Prostate gland (tissue), 2 donors: ENCODE results near the gene ANKRD27. TPM values are rescaled to one million over a fixed set of nuclear protein-coding genes. Genes with fewer than 3 reads are reported as not detected.
A peak's percentile ranks its signal among the peaks of the same experiment; 100 is the strongest.

Experiments used
- DNase-seq: peaks from one replicate; pipeline ENCODE4 v3.0.0-alpha.2; 2019; ENCODE audit warnings: low spot score
- H3K27ac ChIP-seq, 2 donors: fragments of 200-600 bp; sonication (generic); 2 replicates each; pipeline ENCODE4 v1.5.1; 2017 to 2019
- H3K27me3 ChIP-seq: fragments of 200-600 bp; sonication (generic); replicated peaks from 2 replicates; pipeline ENCODE4 v1.5.1; 2019; ENCODE audit not compliant: insufficient read depth
- H3K36me3 ChIP-seq, 2 donors: fragments of 200-600 bp; sonication (generic); 1 replicate in 1 of 2; 2 replicates in 1 of 2; pipeline versions ENCODE4 v1.5.1 to v1.8.1; 2017 to 2019
- H3K4me1 ChIP-seq: fragments of 200-600 bp; sonication (generic); replicated peaks from 2 replicates; pipeline ENCODE4 v1.5.1; 2019
- H3K4me3 ChIP-seq, 2 donors: fragments of 200-600 bp; sonication (generic); 2 replicates each; pipeline ENCODE4 v1.5.1; 2017 to 2019
- H3K9me3 ChIP-seq: fragments of 200-600 bp; sonication (generic); 2 replicates; pipeline ENCODE4 v1.5.1; 2017
- POLR2A ChIP-seq: fragments of 450-650 bp; IDR thresholded peaks from one replicate; pipeline ENCODE4 v1.6.1; 2016; ENCODE audit warnings: antibody characterized with exemption, mild to moderate bottlenecking
- POLR2AphosphoS5 ChIP-seq: sonication (generic); formaldehyde crosslinking; IDR thresholded peaks from one replicate; pipeline ENCODE4 v1.6.1; 2017; ENCODE audit warnings: antibody characterized with exemption
- WGBS: methylation state at CpG from one replicate; pipeline ENCODE4 v1.1.5; 2018; 5-methylcytosine and 5-hydroxymethylcytosine counted together
- intact Hi-C: fragments of 100-400 bp; cut with DNase I; formaldehyde crosslinking; loops from one replicate; pipeline ENCODE4 v1.14.2; 2022
- total RNA-seq, 2 donors: library from RNA; depleted of rRNA; stranded (reverse); fragments of >200 nt; gene quantifications; one replicate each; pipeline ENCODE4 v1.1.0, GENCODE V29; 2016
- TF ChIP-seq, protein P1 (sequence below), 4 experiments: fragments of 200-600 bp in 2 of 4; fragments of 450-650 bp in 2 of 4; sonication (generic) in 2 of 4; IDR thresholded peaks; 1 replicate in 3 of 4; 2 replicates in 1 of 4; pipeline ENCODE4 v1.5.1; 2016 to 2019; ENCODE audit warnings: antibody characterized with exemption in 4 of 4, mild to moderate bottlenecking in 2 of 4, moderate library complexity in 2 of 4

ANKRD27 gene
- total RNA-seq, 2 donors from 2014 or later = 25.7 to 51.4 TPM

- TF ChIP-seq, protein P1, sequence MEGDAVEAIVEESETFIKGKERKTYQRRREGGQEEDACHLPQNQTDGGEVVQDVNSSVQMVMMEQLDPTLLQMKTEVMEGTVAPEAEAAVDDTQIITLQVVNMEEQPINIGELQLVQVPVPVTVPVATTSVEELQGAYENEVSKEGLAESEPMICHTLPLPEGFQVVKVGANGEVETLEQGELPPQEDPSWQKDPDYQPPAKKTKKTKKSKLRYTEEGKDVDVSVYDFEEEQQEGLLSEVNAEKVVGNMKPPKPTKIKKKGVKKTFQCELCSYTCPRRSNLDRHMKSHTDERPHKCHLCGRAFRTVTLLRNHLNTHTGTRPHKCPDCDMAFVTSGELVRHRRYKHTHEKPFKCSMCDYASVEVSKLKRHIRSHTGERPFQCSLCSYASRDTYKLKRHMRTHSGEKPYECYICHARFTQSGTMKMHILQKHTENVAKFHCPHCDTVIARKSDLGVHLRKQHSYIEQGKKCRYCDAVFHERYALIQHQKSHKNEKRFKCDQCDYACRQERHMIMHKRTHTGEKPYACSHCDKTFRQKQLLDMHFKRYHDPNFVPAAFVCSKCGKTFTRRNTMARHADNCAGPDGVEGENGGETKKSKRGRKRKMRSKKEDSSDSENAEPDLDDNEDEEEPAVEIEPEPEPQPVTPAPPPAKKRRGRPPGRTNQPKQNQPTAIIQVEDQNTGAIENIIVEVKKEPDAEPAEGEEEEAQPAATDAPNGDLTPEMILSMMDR (IDR thresholded peaks at IDR 0.05) = no peak
- no peak for TF ChIP-seq POLR2AphosphoS5
- no peak for TF ChIP-seq POLR2A
- H3K27ac ChIP-seq = peak overlapping the region; percentile 69 to 91
- H3K4me3 ChIP-seq = peak overlapping the region; percentile 61 to 77
- no peaks in the 10 kb centered on the region for H3K4me1 ChIP-seq
- 3% methylated on average over 92 of the region's 93 CpGs for WGBS
- intact Hi-C loops = no loop called here
- H3K27me3 ChIP-seq = no peaks in the 10 kb centered on the region
- no peaks in the 10 kb centered on the region for H3K9me3 ChIP-seq
- peak; percentile 42 for DNase-seq
- H3K36me3 ChIP-seq = no peaks in the 10 kb centered on the region
Observed at GRCh38 chr19:32691952-32692726, 17.2 kb upstream of the ANKRD27 start.

DNA sequence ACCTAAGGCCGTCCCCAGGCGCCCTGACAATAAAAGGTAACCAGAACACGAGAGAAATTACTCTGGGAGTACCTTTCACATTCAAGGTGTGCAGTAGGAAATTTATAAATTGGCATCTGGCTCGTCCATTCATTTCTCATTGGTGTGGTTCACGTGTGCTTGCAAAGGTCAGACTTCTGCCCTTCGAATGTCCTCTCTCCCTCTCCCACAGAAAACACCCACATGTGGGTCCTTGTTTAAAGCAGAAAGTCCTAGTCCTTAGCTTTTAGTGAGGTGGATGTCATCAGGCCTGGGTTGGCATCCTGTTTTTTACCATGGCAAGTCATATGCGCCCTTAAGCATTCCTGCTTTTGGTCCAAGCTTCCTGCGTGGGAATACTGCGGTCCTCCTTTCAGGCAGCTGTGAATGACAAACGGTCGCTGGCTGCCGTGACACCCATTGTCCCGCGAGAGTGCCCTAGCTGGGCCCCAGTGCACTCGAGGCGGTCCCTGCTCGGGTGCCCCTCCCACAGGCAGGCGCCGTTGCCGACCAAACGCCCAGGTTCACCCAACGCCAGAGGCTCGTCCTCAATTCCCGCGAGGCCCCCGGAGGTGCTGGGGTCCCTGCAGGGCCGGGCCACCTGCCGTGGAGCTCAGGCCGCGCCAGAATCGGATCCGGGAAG, 16.4 kb upstream of the ANKRD27 start, which contains the start of gene NUDT19:
Gene NUDT19, plus strand, starts transcription at position 531 of the 661 bp plus-strand sequence. CDS start 140 bp downstream, outside the sequence.
- peak within 1 kb of the TSS; percentile 69 to 91 for H3K27ac ChIP-seq
- peak within 1 kb of the TSS; percentile 61 to 77 for H3K4me3 ChIP-seq
- no peaks in the 10 kb centered on the region for H3K27me3 ChIP-seq
- H3K4me1 ChIP-seq = no peaks in the 10 kb centered on the region
- peak; percentile 83 for DNase-seq
- WGBS = 4% methylated on average over 30 of the region's 32 CpGs
- intact Hi-C loops = no loop called here
- no peaks in the 10 kb centered on the region for H3K9me3 ChIP-seq
- peak; percentile 63 for TF ChIP-seq POLR2A
- TF ChIP-seq, protein P1 (IDR thresholded peaks at IDR 0.05) = no peak
- peak; percentile 45 for TF ChIP-seq POLR2AphosphoS5
- H3K36me3 ChIP-seq = no peaks in the 10 kb centered on the region

DNA sequence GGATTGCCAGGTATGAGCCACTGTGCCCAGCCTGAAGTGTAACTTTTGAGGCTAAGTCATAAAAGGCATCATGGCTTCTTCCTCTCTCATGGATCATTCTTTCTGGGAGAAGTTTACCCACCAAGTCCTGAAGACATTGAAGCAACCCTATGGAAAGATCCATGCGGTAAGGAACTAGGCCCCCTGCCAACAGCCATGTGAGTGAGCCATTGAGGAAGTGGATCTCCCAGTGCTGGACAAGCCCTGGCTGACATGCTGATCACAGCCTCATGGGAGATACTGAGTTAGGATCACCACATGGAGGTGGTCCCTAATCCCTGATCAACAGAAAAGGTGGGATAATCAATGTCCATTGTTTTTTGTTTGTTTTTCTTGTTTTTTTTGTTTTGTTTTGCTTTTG, 13.3 kb upstream of the ANKRD27 start:
- TF ChIP-seq POLR2AphosphoS5 = no peak
- no peaks in the 10 kb centered on the region for H3K9me3 ChIP-seq
- H3K36me3 ChIP-seq = no peaks in the 10 kb centered on the region
- intact Hi-C loops = no loop called here
- no peaks in the 10 kb centered on the region for H3K4me1 ChIP-seq
- no peak for DNase-seq
- no peak overlapping the region for H3K4me3 ChIP-seq
- WGBS = 92% methylated on average over 1 of the region's 1 CpG
- H3K27me3 ChIP-seq = no peaks in the 10 kb centered on the region
- H3K27ac ChIP-seq = no peak overlapping the region

DNA sequence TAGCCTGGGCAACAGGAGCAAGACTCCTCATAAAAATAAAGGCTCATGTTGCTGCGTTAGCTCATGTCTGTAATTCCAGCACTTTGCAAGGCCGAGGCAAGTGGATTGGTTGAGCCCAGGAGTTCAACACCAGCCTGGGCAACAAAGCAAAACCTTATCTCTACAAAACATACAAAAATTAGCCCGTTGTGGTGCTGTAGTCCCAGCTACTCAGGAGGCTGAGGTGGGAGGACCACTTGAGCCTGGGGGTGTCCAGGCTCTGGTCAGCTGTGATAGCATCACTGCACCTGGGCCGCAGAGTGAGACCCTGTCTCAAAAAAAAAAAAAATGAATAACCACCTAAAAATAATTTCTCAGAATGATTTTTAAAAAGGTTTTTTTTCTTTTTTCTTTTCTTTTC, 12.7 kb upstream of the ANKRD27 start:
- H3K27me3 ChIP-seq = no peaks in the 10 kb centered on the region
- no peak overlapping the region for H3K27ac ChIP-seq
- no peaks in the 10 kb centered on the region for H3K4me1 ChIP-seq
- H3K9me3 ChIP-seq = no peaks in the 10 kb centered on the region
- no peaks in the 10 kb centered on the region for H3K36me3 ChIP-seq
- WGBS = 89% methylated on average over 4 of the region's 4 CpGs
- no peak for DNase-seq
- no peak overlapping the region for H3K4me3 ChIP-seq
- intact Hi-C loops = no loop called here
- TF ChIP-seq POLR2A (no peak), POLR2AphosphoS5 (no peak)
- TF ChIP-seq, protein P1 (IDR thresholded peaks at IDR 0.05) = no peak

DNA sequence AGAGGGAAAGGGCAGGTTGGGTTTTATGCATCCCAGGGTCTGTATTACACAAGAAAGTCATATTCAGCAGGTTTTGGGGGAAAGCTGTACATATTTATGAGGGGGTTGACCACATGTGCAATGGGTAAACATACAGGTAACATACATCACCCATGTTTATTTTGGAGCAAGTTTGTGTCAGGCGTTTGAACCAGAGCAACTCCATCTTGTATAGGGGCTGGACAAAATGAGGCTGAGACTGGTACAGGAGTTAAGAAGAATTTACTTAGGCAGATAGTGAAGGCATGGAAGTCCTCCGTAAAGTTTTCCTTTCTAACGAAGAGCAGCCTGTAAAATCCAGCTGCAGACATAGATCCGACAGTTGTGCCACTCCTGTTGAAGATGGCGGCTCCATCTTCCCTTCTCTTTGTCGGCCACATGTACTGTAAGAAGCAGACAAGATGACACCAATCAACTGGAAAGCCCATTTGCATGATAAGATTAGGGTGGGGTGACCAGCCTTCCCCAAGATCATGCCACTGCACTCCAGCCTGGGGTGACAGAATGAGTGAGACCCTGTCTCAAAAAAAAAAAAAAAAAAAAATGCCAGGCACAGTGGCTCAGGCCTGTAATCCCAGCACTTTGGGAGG, 12.0 kb upstream of the ANKRD27 start:
- intact Hi-C loops = no loop called here

More for the DNA sequence above, 12.0 kb upstream of the ANKRD27 start:
- no peaks in the 10 kb centered on the region for H3K36me3 ChIP-seq
- no peaks in the 10 kb centered on the region for H3K4me1 ChIP-seq
- 87% methylated on average over 6 of the region's 6 CpGs for WGBS
- H3K4me3 ChIP-seq = no peak overlapping the region
- no peaks in the 10 kb centered on the region for H3K9me3 ChIP-seq
- TF ChIP-seq POLR2AphosphoS5 (no peak), POLR2A (no peak)
- TF ChIP-seq, protein P1 (IDR thresholded peaks at IDR 0.05) = no peak
- DNase-seq = no peak
- no peaks in the 10 kb centered on the region for H3K27me3 ChIP-seq
- H3K27ac ChIP-seq = no peak overlapping the region
